Keratinocyte (primary cell): ENCODE data around the gene APMAP. TPM values are rescaled to one million over a fixed set of nuclear protein-coding genes. Genes with fewer than 3 reads are reported as not detected.

Experiments
- DNase-seq: peaks from one replicate; pipeline ENCODE4 v3.0.0-alpha.2; 2011; ENCODE audit warnings: low read depth, missing footprints, low spot score
- FAIRE-seq: peaks from 2 replicates; lab custom pipeline; 2011; peaks lifted over from hg19 to GRCh38; lab: Jason Lieb, UNC
- H2AFZ ChIP-seq: 2 replicates; pipeline ENCODE4 v1.6.0; 2012; ENCODE audit warnings: low read length, control low read depth, inconsistent platforms; ENCODE audit not compliant: control insufficient read depth
- H3K27ac ChIP-seq: 2 replicates; pipeline ENCODE4 v1.5.1; 2011; ENCODE audit warnings: low read length; ENCODE audit not compliant: control insufficient read depth, insufficient read depth
- H3K27me3 ChIP-seq: 3 replicates; pipeline ENCODE4 v1.6.0; 2011; ENCODE audit warnings: low read length; ENCODE audit not compliant: control insufficient read depth, insufficient read depth; ENCODE audit errors: extremely low read depth
- H3K36me3 ChIP-seq, 2 experiments: 2 replicates in 1 of 2; 3 replicates in 1 of 2; pipeline ENCODE4 v1.5.1; 2011; ENCODE audit warnings: low read length in 2 of 2, mild to moderate bottlenecking in 1 of 2; ENCODE audit not compliant: control insufficient read depth in 2 of 2, insufficient read depth in 2 of 2; ENCODE audit errors: extremely low read depth in 1 of 2
- H3K4me1 ChIP-seq: 3 replicates; pipeline ENCODE4 v1.5.1; 2011; ENCODE audit warnings: low read length; ENCODE audit not compliant: control insufficient read depth, insufficient read depth; ENCODE audit errors: extremely low read depth
- H3K4me2 ChIP-seq: 3 replicates; pipeline ENCODE4 v1.6.0; 2011; ENCODE audit warnings: low read depth, low read length; ENCODE audit not compliant: control insufficient read depth, insufficient read depth; ENCODE audit errors: extremely low read depth
- H3K4me3 ChIP-seq, 3 experiments: fragments of 200-600 bp in 1 of 3; sonication (generic) in 1 of 3; 2 replicates in 2 of 3; 3 replicates in 1 of 3; pipeline ENCODE4 v1.5.1; 2011 to 2016; ENCODE audit warnings: low read length in 3 of 3, mild to moderate bottlenecking in 3 of 3, control low read depth in 2 of 3, inconsistent platforms in 1 of 3, low read depth in 1 of 3, mixed read lengths in 1 of 3, mixed run types in 1 of 3, moderate library complexity in 1 of 3; ENCODE audit not compliant: control insufficient read depth in 2 of 3, insufficient read depth in 2 of 3; ENCODE audit errors: extremely low read depth in 1 of 3
- H3K79me2 ChIP-seq: 2 replicates; pipeline ENCODE4 v1.6.0; 2012; ENCODE audit warnings: low read length; ENCODE audit not compliant: control insufficient read depth, insufficient read depth
- H3K9ac ChIP-seq: 3 replicates; pipeline ENCODE4 v1.6.0; 2011; ENCODE audit warnings: low read length; ENCODE audit not compliant: control insufficient read depth, insufficient read depth; ENCODE audit errors: extremely low read depth
- H3K9me1 ChIP-seq: 3 replicates; pipeline ENCODE4 v1.6.0; 2011; ENCODE audit warnings: low read length; ENCODE audit not compliant: control insufficient read depth, insufficient read depth; ENCODE audit errors: extremely low read depth
- H3K9me3 ChIP-seq: 2 replicates; pipeline ENCODE4 v1.5.1; 2012; ENCODE audit warnings: low read depth, low read length; ENCODE audit not compliant: control insufficient read depth
- H4K20me1 ChIP-seq: 3 replicates; pipeline ENCODE4 v1.6.0; 2011; ENCODE audit warnings: low read length; ENCODE audit not compliant: control insufficient read depth, insufficient read depth; ENCODE audit errors: extremely low read depth
- CTCF ChIP-seq, 3 experiments: IDR thresholded peaks in 1 of 3; conservative IDR thresholded peaks in 1 of 3; optimal IDR thresholded peaks in 1 of 3; 2 replicates in 2 of 3; 3 replicates in 1 of 3; pipeline versions ENCODE3 to v1.5.1; 2011; ENCODE audit warnings: low read length in 3 of 3, mild to moderate bottlenecking in 3 of 3, moderate library complexity in 2 of 3, control low read depth in 1 of 3, inconsistent platforms in 1 of 3; ENCODE audit not compliant: insufficient read depth in 2 of 3; ENCODE audit errors: extremely low read depth in 1 of 3
- EZH2 ChIP-seq: IDR thresholded peaks from one replicate; pipeline ENCODE4 v1.6.1; 2012; ENCODE audit warnings: inconsistent platforms, mild to moderate bottlenecking, low read length, moderate library complexity
- dilution Hi-C: fragments of 300-500 bp; cut with MboI; formaldehyde crosslinking; loops from one replicate; pipeline ENCODE4 v1.7.0; 2020; ENCODE audit warnings: low sequenced_read_pairs; ENCODE audit not compliant: extremely low pct_ligation_motif_present
- polyA plus RNA-seq, 5 experiments: library from polyadenylated mRNA; depleted of rRNA in 3 of 5; stranded (reverse) in 3 of 5; stranded (forward) in 1 of 5; unstranded in 1 of 5; fragments of >200 nt; gene quantifications; 1 replicate in 1 of 5; 2 replicates in 3 of 5; 3 replicates in 1 of 5; pipeline versions ENCODE4 v1.2.1 to v1.2.3, GENCODE V29; 2011 to 2012; ENCODE audit warnings: missing spikeins in 2 of 5, low read depth in 1 of 5, low replicate concordance in 1 of 5

Gene APMAP
- polyA plus RNA-seq, 1 donor (not counting 4 experiments of a cell fraction or from before 2014, with no cell fraction given): 48.9 TPM

- Histone ChIP-seq H3K4me3 (no peak overlapping the region), H3K79me2 (no peaks in the 10 kb centered on the region), H3K9me1 (no peaks in the 10 kb centered on the region), H3K9me3 (no peaks in the 10 kb centered on the region), H3K27ac (no peak overlapping the region), H3K4me2 (no peak overlapping the region), H3K9ac (no peak overlapping the region), H3K27me3 (no peaks in the 10 kb centered on the region), H4K20me1 (no peaks in the 10 kb centered on the region), H3K4me1 (no peaks in the 10 kb centered on the region), H2AFZ (no peak overlapping the region), H3K36me3 (peaks cover 6 to 29% of the 10 kb centered on the region in 2 experiments)
- DNase-seq (no peak), FAIRE-seq (no peak)
- TF ChIP-seq CTCF (optimal IDR thresholded peaks at IDR 0.05 in 1 of 3, IDR thresholded peaks at IDR 0.05 in 1 of 3, conservative IDR thresholded peaks at IDR 0.05 in 1 of 3; ENCODE audit: extremely low read depth in 1 of 3, insufficient read depth in 2 of 3, low read length in 3 of 3) (no peak), EZH2 (no peak)
- dilution Hi-C loops: no loop called here
Measured at GRCh38 chr20:24960302-24960801, 32.2 kb downstream of the APMAP start.

GRCh38 chr20:24959591-24960301 lies 32.8 kb downstream of the APMAP start:
- no peak overlapping the region for H3K4me3 ChIP-seq
- H3K4me1 ChIP-seq: no peaks in the 10 kb centered on the region
- H3K9me1 ChIP-seq: no peaks in the 10 kb centered on the region
- FAIRE-seq (no peak), DNase-seq (no peak)
- peaks cover 6 to 27% of the 10 kb centered on the region in 2 experiments for H3K36me3 ChIP-seq
- no peaks in the 10 kb centered on the region for H3K79me2 ChIP-seq
- H3K27ac ChIP-seq: no peak overlapping the region
- TF ChIP-seq EZH2 (no peak), CTCF (optimal IDR thresholded peaks at IDR 0.05 in 1 of 3, IDR thresholded peaks at IDR 0.05 in 1 of 3, conservative IDR thresholded peaks at IDR 0.05 in 1 of 3; ENCODE audit: extremely low read depth in 1 of 3, insufficient read depth in 2 of 3, low read length in 3 of 3) (no peak)
- dilution Hi-C loops: no loop called here
- H2AFZ ChIP-seq: no peak overlapping the region
- no peak overlapping the region for H3K9ac ChIP-seq
- H3K4me2 ChIP-seq: no peak overlapping the region
- no peaks in the 10 kb centered on the region for H4K20me1 ChIP-seq
- no peaks in the 10 kb centered on the region for H3K9me3 ChIP-seq
- H3K27me3 ChIP-seq: no peaks in the 10 kb centered on the region
